ENCODE measurements around the gene GDPD4.

GDPD4 gene

DNA sequence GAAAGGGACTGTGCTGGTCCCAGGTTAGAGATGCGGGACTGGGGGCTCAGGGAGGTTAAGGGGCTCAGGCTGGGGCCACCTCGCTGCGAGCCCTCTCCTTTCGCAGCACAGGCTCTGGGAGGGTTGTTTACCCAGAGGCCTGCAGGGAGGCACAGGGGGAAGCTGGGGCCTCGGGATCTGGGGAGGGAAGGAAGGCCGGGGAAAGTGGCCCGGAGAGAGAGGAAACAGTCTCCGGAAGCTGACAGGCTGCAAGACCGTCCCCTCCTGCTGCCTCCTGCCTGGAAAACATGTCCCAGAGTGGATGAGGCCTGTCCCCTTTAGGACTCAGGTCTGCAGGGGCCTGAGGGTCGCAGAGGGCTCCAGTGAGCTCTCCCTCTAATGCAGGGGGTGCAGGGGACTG is 128.0 kb downstream of the GDPD4 start:
- no peak for DNase-seq

DNA sequence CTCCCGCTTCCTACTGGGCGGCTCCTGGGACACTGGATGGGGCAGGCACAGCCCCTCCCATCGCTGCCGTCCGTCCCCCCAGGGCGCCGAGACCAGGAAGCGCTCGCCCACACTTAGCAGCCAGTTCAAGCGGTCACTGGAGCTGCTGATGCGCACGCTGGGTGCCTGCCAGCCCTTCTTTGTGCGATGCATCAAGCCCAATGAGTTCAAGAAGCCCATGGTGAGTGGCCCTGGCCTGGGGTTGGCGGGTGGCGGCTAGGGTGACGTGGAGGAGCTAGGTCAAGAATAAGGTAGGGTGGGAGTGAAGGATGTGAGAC is 128.9 kb downstream of the GDPD4 start:
- no peak for DNase-seq

DNA sequence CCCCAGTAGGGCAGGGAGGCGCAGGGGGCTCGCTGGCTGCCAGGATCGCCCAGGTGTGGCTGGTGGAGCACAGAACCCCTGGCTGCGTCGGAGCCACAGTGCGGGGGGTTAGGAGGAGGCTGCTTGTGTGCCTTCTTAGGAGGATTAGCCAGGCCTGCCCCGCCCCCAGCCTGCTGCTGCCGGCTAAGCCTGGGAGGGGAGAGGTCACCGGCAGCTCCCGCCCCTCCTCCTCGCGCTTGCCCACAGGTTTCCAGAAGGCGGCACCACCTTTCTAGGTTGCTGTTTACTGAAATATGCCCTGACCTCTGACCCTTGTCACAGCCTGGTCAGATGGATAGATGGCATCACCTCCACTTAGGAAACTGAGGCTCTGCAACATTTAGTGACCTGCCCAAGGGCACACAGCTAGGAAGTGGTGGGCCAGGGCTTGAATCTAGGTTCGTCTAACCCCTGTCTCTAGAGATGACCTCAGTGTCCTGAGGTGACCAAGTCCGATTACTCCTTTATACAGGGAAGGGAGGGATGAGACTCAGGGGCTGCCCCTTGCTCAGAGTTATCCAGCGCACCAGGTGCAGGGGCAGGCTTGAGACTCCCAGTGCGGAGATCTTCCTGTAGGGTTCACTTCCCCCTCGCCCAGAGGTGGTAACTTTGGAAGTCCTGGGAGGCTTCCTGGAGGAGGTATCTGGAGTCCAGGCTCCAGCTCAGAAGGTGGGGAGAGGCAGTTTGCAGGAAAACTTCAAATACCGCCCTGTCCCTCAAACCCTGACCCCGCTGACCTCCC is 129.4 kb downstream of the GDPD4 start:
- DNase-seq = no peak

DNA sequence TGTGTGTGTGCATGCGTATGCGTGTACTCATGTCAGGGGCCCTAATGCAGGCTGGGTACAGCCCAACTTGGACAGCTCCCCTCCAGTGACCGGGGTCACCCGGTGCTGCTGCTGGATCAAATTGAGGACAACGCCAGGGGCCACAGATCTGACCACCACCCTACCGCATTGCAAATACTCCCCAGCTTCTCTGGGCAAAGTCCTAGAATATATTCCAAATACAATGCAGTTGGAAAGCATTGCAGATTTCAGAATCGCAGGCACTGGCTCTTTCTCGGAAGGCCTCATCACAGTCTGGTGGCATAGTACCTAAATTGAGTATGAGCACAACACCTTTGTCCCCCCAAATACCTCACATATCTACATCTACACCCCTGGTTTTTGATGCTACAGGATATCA is 130.2 kb downstream of the GDPD4 start:
- no peak for DNase-seq

DNA sequence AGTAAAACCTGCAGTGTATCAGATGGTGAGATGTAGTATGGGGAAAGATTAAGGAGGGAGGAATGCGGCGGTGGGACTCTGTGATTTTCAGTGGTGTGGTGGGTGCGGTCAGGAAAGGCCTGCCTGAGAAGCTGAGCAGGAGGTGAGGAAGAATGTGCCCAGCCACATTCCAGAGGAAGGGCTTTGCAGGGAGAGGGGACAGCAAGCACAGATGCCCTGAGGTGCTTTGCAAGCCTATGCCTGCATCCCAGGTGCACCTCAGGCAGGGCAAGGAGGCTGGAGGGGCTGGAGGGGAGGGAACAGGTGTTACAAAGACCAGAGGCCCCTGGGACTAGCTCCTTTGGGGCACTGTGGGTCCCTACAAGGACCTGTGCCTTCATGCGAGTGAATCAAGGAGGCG is 131.4 kb downstream of the GDPD4 start:
- DNase-seq = no peak

DNA sequence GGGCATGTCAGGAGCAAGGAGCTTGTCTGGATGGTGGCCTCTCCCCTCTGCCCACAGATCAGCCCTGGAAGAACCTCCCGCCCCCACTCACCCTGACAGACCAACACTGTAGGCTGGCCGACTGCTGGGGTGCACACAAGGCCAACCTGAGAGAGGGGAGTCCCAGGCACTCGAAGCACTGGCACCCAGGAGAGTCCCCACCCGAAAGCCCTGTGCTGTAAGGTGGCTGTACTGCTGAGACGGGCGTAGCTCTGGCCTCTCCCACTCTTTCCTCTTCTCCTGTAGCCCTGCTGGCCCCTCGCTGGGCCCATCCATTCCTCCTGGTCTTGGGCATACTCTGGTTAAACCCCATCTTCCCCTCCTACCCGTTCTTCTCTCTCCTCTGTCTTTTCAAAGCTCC is 133.7 kb downstream of the GDPD4 start:
- DNase-seq = no peak

DNA sequence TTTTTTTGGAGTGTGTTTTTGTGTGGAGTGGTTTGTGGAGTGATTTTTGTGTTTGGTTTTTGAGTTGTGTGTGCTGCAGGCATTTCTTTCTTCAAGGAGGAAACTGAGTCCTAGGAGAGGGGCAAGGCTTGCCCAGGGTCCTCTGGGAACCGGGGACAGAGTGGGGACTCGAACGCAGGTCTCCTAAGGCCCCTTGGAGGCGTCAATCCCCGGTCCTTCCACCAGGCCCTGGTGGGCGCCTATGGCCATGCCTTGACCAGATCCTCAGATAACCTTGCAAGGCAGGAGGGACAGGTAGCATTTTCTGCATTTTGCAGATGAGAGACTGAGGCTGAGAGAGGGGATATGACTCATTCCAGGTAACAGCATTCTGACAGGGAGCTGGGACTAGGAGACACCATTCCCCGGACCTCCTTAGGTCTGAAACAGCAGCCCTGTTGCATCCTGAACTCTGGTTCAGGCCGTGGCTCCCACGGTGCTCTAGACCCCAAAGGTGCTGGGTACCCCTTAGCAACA is 134.3 kb downstream of the GDPD4 start:
- no peak for DNase-seq
